Pons (tissue), 1 donor: Measurements from ENCODE around the gene ZNF358.

ENCODE experiments used
- DNase-seq: peaks from one replicate; pipeline ENCODE4 v3.0.0-alpha.2; 2016; ENCODE audit warnings: low spot score

The ZNF358 gene

GRCh38 chr19:7489609-7490044 lies 26.3 kb upstream of the ZNF358 start:
- DNase-seq: no peak

- DNase-seq: no peak
Measured at GRCh38 chr19:7492142-7492541, 23.8 kb upstream of the ZNF358 start.

- no peak for DNase-seq
Measured at GRCh38 chr19:7492558-7492957, 23.3 kb upstream of the ZNF358 start.

DNA sequence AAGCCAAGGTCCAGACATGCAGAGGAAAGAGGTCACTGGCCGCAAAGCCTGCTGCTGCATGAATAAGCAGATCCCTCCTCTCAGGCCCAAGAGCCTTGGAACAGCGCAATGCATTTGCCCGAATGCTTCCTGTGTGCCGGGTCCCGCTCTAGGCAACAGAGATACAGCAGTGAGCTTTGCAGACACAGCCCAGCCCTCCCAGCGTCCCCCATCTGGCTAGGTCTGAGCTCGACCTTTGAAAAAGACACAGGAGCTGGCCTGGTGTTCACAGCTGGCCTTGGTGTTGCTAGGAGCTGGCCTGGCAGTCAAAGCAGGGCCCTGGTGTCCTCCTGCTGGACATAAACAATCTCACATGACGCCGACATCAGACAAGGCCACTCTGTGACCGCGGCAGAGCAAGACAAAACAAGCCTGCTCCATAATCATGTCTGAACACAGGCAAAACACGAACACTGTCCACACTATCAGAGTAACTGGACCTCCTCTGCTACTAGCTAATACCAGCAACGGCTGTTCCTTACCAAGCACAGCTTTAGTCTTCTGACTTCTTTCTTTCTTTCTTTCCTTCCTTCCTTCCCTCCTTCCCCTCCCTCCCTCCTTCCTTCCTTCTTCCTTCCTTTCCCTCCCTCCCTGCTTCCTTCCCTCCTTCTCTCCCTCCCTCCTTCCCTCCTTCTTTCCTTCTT lies 21.3 kb upstream of the ZNF358 start:
- peak; percentile 96 for DNase-seq

- DNase-seq: no peak
Measured at GRCh38 chr19:7497292-7497691, 18.6 kb upstream of the ZNF358 start.

GRCh38 chr19:7500811-7501450 lies 15.0 kb upstream of the ZNF358 start:
- DNase-seq: peak; percentile 51

- DNase-seq: no peak
Measured at GRCh38 chr19:7502552-7502951, 13.4 kb upstream of the ZNF358 start.

GRCh38 chr19:7504684-7505083 lies 11.2 kb upstream of the ZNF358 start:
- DNase-seq: no peak

GRCh38 chr19:7505288-7505681 lies 10.6 kb upstream of the ZNF358 start:
- DNase-seq: no peak

- DNase-seq: no peak
Measured at GRCh38 chr19:7505682-7506384, 10.1 kb upstream of the ZNF358 start.

GRCh38 chr19:7506385-7507328 lies 9.2 kb upstream of the ZNF358 start:
- DNase-seq: peak; percentile 29

DNA sequence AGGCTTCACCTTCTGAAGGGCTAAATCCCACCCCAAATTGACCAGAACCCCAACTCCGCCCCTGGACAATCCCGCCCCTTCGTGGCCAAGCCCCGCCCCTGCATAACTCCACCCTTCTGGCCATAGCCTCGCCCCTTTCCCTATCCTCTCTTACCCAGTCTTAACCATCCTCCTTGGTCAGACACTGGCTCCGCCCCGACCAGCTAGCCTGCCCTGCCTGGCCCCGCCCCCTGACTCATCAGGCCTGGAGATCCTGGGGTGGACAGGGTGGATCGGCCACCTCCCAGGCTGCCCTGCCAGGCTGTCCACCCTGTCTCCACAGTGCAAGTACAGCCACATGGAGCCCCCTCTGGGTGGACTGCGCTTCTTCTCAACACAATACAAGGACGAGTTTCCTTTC lies 8.0 kb upstream of the ZNF358 start:
- DNase-seq: no peak

DNA sequence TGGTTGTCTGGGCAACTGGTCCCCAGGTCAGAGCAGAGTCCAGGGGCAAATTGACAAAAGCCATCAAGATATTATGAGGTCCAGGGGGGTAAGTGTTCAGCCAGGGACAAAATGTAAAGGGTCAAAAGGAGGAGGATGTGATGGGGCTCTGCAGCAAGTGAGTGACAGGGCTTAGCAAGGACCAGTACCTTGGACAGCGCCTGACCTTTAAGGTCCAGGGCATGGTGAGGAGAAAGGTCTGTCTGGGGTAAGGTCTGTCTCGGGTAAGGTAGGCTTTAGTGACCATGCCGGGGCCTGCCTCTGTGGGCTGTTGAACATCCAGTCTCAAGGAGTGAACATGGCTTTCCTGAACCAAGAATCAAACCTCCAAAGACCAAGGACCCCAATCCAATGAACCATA lies 6.3 kb upstream of the ZNF358 start:
- no peak for DNase-seq

- DNase-seq: no peak
Measured at GRCh38 chr19:7512400-7512851, 3.5 kb upstream of the ZNF358 start.

DNA sequence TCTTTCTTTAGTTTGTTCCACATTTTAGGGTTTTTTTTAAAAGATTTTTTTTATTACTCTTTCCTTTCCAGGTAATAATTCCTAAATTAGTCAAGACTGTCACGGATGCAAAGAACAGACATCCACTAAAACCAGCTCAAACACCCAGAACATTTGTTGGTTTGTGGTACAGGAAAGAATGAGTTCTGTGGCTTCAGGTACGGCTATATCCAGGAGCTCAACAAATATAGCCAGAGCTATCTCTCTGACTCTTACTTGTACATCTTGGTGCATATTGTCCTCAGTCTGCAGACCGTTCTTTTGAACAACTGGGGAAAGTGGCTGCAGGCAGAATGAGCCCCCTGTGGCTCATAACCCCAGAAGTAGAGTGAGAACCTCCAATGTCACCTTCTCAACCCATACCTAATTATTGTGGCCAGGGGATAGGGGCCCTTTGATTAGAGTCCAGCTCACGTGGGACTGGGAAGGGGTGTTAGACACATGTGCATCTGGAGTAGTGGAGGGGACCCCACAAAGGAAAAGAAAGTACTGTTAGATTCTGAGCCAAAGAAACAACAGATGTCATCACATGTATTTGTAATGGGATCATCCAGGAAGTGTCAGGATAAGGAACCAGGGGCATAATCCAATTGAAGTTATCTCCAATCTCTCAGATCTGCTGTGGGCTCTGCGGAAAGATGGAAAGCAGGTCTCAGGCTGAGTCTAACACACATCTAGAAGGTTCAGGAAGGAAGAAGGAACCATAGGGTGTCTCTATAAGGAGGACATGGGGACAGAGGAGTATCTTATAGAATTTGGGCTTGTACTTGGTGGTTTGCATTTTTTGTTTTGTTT lies 1.9 kb upstream of the ZNF358 start:
- DNase-seq: no peak

DNA sequence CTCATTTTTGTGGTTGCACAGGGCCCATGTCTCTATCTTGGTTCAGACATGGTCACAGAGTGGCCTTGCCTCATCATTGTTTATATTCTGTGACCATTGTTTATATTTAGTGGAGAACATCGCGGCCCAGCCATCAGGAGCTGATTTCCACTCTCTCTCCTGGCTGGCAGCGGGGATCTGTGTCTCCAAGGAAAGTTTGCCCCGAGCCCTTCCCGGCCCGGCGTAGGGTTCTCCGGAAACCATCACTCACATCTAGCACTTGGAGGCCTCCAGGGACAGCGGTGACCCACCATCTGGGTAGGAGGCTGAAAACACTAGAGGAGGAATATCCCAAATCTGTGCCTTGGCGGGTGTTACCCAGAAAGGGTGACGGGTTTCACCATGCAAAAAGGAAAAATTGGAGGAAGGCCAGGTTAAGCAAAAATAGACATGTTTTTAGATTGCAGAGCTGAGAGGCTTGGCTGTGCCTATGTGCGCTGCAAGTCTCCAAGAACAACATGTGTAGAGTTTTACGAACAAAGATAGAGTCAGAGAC lies 726 bp upstream of the ZNF358 start:
- no peak for DNase-seq

DNA sequence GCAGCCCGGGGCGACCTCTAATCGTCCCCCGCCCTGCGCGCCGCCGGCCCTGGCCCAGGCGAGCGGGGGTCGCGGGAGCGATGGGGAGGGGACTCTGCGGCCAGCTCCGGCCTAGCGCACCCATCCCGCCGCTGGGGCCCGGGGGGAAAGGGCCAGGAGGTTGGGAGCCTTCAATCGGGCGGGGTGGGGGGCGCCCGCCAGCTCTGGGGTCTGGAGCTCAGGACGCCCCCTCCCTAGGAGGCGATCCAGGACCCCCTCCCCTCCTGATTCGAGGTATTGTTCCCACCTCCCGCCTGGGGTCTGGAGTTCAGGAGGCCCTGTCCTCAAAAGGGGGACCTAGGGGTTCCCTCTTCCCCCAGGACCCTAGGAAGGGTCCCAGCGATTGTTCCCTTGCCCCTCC lies 430 bp downstream of the ZNF358 start:
- DNase-seq: no peak

- no peak for DNase-seq
Measured at GRCh38 chr19:7516878-7517277, 975 bp downstream of the ZNF358 start.

GRCh38 chr19:7519361-7520130 lies 3.6 kb downstream of the ZNF358 start:
- no peak for DNase-seq
